Spleen (tissue), 11 donors: Measurements from ENCODE around the gene FUOM. TPM values are rescaled to one million over a fixed set of nuclear protein-coding genes. Genes with fewer than 3 reads are reported as not detected.

Source experiments
- DNase-seq: peaks from one replicate; pipeline ENCODE4 v3.0.0-alpha.2; 2020
- H3K27ac ChIP-seq, 8 donors: fragments of 200-600 bp; sonication (generic) in 7 of 8; 1 replicate in 4 of 8; 2 replicates in 4 of 8; pipeline versions ENCODE4 v1.5.0 to v1.8.0; 2016 to 2021; ENCODE audit warnings: inconsistent platforms in 4 of 8, mild to moderate bottlenecking in 4 of 8, moderate library complexity in 1 of 8
- H3K27me3 ChIP-seq, 7 donors: fragments of 200-600 bp; sonication (generic) in 6 of 7; replicated peaks in 1 of 7; 1 replicate in 4 of 7; 2 replicates in 3 of 7; pipeline versions ENCODE4 v1.5.0 to v1.8.0; 2016 to 2021; ENCODE audit warnings: inconsistent platforms in 3 of 7, mild to moderate bottlenecking in 1 of 7
- H3K36me3 ChIP-seq, 6 donors: fragments of 200-600 bp; sonication (generic) in 5 of 6; 1 replicate in 4 of 6; 2 replicates in 2 of 6; pipeline versions ENCODE4 v1.5.0 to v1.8.0; 2016 to 2021; ENCODE audit warnings: inconsistent platforms in 2 of 6
- H3K4me1 ChIP-seq, 6 donors: fragments of 200-600 bp; sonication (generic) in 5 of 6; 1 replicate in 3 of 6; 2 replicates in 3 of 6; pipeline versions ENCODE4 v1.5.0 to v1.8.0; 2016 to 2021; ENCODE audit warnings: inconsistent platforms in 3 of 6
- H3K4me3 ChIP-seq, 8 donors: fragments of 200-600 bp; sonication (generic) in 7 of 8; 1 replicate in 4 of 8; 2 replicates in 4 of 8; pipeline versions ENCODE4 v1.5.0 to v1.8.0; 2016 to 2021; ENCODE audit warnings: inconsistent platforms in 4 of 8, mild to moderate bottlenecking in 4 of 8, moderate library complexity in 2 of 8
- H3K9me3 ChIP-seq, 8 donors: fragments of 200-600 bp; sonication (generic) in 7 of 8; 1 replicate in 4 of 8; 2 replicates in 4 of 8; pipeline versions ENCODE4 v1.5.0 to v1.8.0; 2016 to 2021; ENCODE audit warnings: inconsistent platforms in 4 of 8
- CTCF ChIP-seq, 11 experiments: fragments of 200-600 bp in 7 of 11; fragments of 450-650 bp in 4 of 11; sonication (generic) in 4 of 11; IDR thresholded peaks in 8 of 11; conservative IDR thresholded peaks in 3 of 11; 1 replicate in 7 of 11; 2 replicates in 4 of 11; pipeline versions ENCODE4 v1.4.0 to v1.8.0; 2016 to 2021; ENCODE audit warnings: antibody characterized with exemption in 11 of 11, inconsistent platforms in 4 of 11, mild to moderate bottlenecking in 1 of 11
- POLR2A ChIP-seq, 3 donors: fragments of 450-650 bp; IDR thresholded peaks; one replicate each; pipeline ENCODE4 v1.5.1; 2017; ENCODE audit warnings: antibody characterized with exemption in 3 of 3, mild to moderate bottlenecking in 1 of 3
- POLR2AphosphoS5 ChIP-seq, 3 donors: sonication (generic); formaldehyde crosslinking; IDR thresholded peaks; one replicate each; pipeline ENCODE4 v1.5.1; 2017; ENCODE audit warnings: antibody characterized with exemption in 3 of 3
- WGBS, 5 donors: extraction: QIAGEN DNeasy Blood & Tissue Kit in 3 of 5; methylation state at CpG; one replicate each; pipeline versions ENCODE4 v1.1.5 to v1.1.7; 2013 to 2018; 5-methylcytosine and 5-hydroxymethylcytosine counted together
- intact Hi-C: fragments of 100-400 bp; cut with DNase I; formaldehyde crosslinking; loops from one replicate; pipeline ENCODE4 v1.15.0; 2023; ENCODE audit warnings: low total_unique reads
- polyA plus RNA-seq, 3 donors: library from polyadenylated mRNA; stranded (reverse); fragments of 200-250 nt; gene quantifications; one replicate each; pipeline ENCODE4 v1.2.1, GENCODE V29; 2013
- total RNA-seq, 7 donors: library from RNA; depleted of rRNA in 3 of 7; stranded (reverse); fragments of >200 nt in 3 of 7; fragmentation: NEBNext Ultra II Directional in 4 of 7; extraction: Animal tissue kit (Norgen Biotek cat#: 25700) in 4 of 7; gene quantifications; one replicate each; pipeline versions ENCODE4 v1.1.0 to v1.2.1, GENCODE V29; 2016 to 2021
- donor health status: healthy with polysubstance abuse.
- donor health status: DM: no; HTN: no; CAD: no; lungs with moderate emphysema.
- donor health status: DM: no; HTN: no; CAD: no.
- donor health status: Bipolar disorder and iron deficiency.
- donor health status: healthy.
- donor health status: DM: no; HTN: no; CAD: no.
- donor health status: DM: yes; HTN: yes; CAD: no.

The FUOM gene
- total and polyA plus RNA-seq, 10 donors: 25.3 to 79.6 (median 34.6) TPM

GRCh38 chr10:133332936-133333699 lies 24.7 kb downstream of the FUOM start:
- Histone ChIP-seq H3K27ac (no peak overlapping the region), H3K27me3 (peaks cover 0 to 80% (median 58%) of the 10 kb centered on the region in 7 donors), H3K9me3 (no peaks in the 10 kb centered on the region), H3K4me3 (no peak overlapping the region), H3K36me3 (no peaks in the 10 kb centered on the region), H3K4me1 (peaks cover 15 to 42% (median 33%) of the 10 kb centered on the region in 6 donors)
- 81 to 86% (median 84%) methylated on average over 30 of the region's 30 CpGs for WGBS, 5 donors
- DNase-seq: no peak
- intact Hi-C loops: loop anchor here (10.0 kb wide), 1 partner anchor 192 kb away; the partner anchor contains the start of gene CYP2E1
- no peak for TF ChIP-seq CTCF (IDR thresholded peaks at IDR 0.05 in 8 of 11, conservative IDR thresholded peaks at IDR 0.05 in 3 of 11)
- no peak for TF ChIP-seq POLR2A (IDR thresholded peaks at IDR 0.05)
- no peak for TF ChIP-seq POLR2AphosphoS5 (IDR thresholded peaks at IDR 0.05)

- TF ChIP-seq CTCF (IDR thresholded peaks at IDR 0.05 in 8 of 11, conservative IDR thresholded peaks at IDR 0.05 in 3 of 11): peak; percentile 58 to 95 (median 94)
- TF ChIP-seq POLR2A (IDR thresholded peaks at IDR 0.05): no peak
- peak; percentile 59 to 72 (median 66) for TF ChIP-seq POLR2AphosphoS5 (IDR thresholded peaks at IDR 0.05)
- Histone ChIP-seq H3K27ac (no peak overlapping the region), H3K4me3 (peak overlapping the region in 3 of 8 donors; percentile 10 to 47 (median 14)), H3K9me3 (no peaks in the 10 kb centered on the region), H3K36me3 (no peaks in the 10 kb centered on the region), H3K4me1 (peaks cover 8 to 33% (median 27%) of the 10 kb centered on the region in 6 donors), H3K27me3 (peaks cover 3 to 80% (median 58%) of the 10 kb centered on the region in 7 donors)
- WGBS, 5 donors: 9 to 12% (median 10%) methylated on average over 34 to 37 of the region's 37 CpGs
- intact Hi-C loops: loop anchor here (10.0 kb wide), 1 partner anchor 195 kb away; the partner anchor contains the start of gene CYP2E1
- peak; percentile 96 for DNase-seq
These were observed 28.2 kb downstream of the FUOM start for GRCh38 chr10:133329491-133330202.

- no peak overlapping the region for H3K4me3 ChIP-seq
- no peaks in the 10 kb centered on the region for H3K9me3 ChIP-seq
- H3K27ac ChIP-seq: no peak overlapping the region
- H3K36me3 ChIP-seq: no peaks in the 10 kb centered on the region
- DNase-seq: no peak
- peaks cover 7 to 38% (median 31%) of the 10 kb centered on the region in 6 donors for H3K4me1 ChIP-seq
- intact Hi-C loops: no loop called here
- peaks cover 3 to 87% (median 56%) of the 10 kb centered on the region in 7 donors for H3K27me3 ChIP-seq
- TF ChIP-seq CTCF (IDR thresholded peaks at IDR 0.05 in 8 of 11, conservative IDR thresholded peaks at IDR 0.05 in 3 of 11) (no peak), POLR2A (IDR thresholded peaks at IDR 0.05) (no peak), POLR2AphosphoS5 (IDR thresholded peaks at IDR 0.05) (no peak)
- 79 to 90% (median 83%) methylated on average over 10 to 15 of the region's 15 CpGs for WGBS, 5 donors
These were observed 29.2 kb downstream of the FUOM start for GRCh38 chr10:133328358-133329343.
